PC-9 (cell line): ENCODE results near the gene CCDC78.

Experiments
- CTCF ChIP-seq: fragments of 200-600 bp; sonication (generic); conservative IDR thresholded peaks from 2 replicates; pipeline ENCODE4 v1.6.1; 2017; ENCODE audit warnings: mixed run types, antibody characterized with exemption, mild to moderate bottlenecking, moderate library complexity
- EZH2 ChIP-seq: fragments of 200-600 bp; sonication (generic); IDR thresholded peaks from 2 replicates; pipeline ENCODE4 v1.8.0; 2017; ENCODE audit warnings: antibody characterized with exemption, low read depth

- no peak for TF ChIP-seq CTCF
- TF ChIP-seq EZH2, result no peak
Observed at GRCh38 chr16:673399-673991, 52.7 kb downstream of the CCDC78 start.
